Colon (tissue), 2 donors: ENCODE measurements around the gene CAPZB.

Source experiments
- FAIRE-seq: peaks from 2 replicates; lab custom pipeline; 2012; peaks lifted over from hg19 to GRCh38; lab: Jason Lieb, UNC
- donor health status: control.
- donor health status: control.

Gene CAPZB

DNA sequence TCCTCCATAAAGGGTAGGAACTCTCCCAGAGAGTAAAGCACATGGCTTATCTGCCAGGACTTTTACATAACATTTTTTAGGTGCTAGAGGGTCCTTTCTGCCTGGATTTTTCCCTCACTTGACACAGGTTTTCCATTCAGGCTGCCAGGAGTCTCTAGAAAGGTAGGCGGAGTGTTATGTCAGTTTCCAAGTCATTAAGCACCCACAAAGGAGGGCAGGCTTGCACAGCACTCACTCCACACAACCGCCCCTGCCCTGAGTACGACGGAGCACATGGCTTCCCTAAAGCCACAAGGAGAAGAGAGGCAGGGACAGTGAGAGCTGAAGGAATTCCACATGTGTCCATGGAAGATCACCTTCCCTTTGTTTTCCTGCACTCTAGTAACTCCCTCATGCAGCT lies 55.7 kb downstream of the CAPZB start:
- FAIRE-seq, result no peak

DNA sequence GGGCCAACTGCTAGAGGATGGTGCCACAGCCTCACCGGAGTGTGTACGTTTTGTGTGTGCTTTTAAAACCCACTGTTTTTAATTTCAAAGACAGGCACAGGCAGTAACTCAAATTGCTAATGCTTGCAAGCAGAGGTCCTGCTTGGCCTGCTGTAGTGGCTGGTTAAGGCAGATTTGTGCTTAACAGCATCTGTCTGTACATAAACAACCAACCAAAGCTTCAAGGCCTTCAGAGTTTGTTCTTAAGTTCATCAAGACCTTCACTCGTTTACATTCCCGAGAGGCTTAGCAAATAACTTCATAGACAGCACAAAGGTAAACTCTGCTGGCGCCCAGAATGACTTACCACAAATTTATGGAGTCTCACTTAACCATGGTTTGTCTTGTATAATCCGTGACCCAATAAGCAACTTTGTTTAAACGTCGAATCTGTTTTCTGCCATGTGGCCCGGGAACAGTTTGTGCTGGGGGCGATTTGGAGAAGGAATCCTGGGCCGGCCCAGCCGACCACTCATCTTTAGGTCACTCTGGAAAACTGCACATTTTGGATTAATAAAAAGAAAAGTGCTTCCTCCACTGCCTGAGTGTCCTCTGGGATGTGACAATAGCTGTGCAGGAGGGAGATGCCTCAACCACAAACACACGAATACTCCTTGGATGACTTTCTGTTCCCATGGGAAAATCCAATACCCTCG lies 58.1 kb downstream of the CAPZB start:
- FAIRE-seq, result no peak

GRCh38 chr1:19426294-19427086 lies 58.8 kb downstream of the CAPZB start:
- no peak for FAIRE-seq

- FAIRE-seq, result no peak
Measured at GRCh38 chr1:19425646-19426239, 59.6 kb downstream of the CAPZB start.

DNA sequence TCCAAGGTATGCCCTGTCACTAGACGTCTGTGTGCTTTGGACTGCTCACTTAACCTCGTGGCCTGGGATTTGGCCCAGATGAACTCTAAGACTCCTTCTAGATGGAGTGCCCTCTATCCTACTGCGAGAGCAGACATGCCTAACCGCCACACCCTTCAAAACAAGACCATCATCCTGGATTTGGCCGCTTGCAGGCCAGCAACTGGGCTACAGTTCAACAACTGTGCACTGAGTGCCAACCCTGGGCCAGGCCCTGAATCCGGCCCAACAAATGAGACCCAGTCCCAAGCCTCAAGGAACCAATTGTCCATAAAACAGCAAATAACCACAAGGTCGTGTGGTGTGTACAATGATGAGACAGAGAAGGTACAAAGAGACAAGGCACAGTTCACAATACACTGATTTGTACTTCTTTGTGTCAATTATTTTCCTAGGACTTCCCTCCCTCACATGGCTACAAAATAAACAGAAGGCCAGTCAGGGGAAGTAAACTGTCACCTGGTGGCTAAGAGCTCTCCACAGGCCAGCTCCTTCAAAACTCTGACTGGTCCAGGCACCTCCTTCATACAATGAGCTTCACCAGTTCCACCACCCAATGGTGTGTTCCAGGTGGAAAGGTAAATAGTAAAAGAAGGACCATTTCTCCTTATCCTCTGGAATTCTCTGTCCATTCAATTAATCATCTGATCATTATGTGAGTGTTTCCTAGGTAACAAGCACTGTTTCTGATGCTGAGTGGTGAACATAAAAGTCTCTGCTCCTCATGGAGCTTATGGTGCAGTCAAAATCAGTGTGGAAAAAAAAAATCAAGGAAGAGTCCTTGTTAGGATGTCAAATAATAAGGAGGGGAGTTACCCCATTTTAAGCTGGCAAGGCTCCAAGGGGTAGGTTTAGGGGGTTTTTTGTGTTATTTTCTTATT lies 60.4 kb downstream of the CAPZB start:
- no peak for FAIRE-seq

DNA sequence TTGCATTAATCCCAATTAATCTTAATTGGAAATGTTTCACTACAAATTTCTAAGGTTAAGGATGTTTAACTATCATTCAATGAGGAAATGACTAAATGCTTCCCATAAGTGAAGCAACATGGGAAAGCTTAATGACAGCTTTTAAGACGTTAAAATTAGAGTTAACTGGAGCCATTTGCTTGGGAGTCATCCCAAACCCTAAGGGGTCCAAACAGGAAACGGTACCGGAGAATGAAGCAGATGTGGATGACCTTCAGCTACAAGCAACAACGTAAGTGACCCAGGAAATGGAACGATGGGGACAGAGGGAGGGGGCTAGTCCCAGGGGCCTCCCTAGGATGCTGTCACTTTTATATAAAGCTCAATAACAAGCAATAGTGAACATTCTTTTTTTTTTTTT lies 62.2 kb downstream of the CAPZB start:
- FAIRE-seq, result no peak

- no peak for FAIRE-seq
Measured at GRCh38 chr1:19421365-19421764, 64.0 kb downstream of the CAPZB start.

GRCh38 chr1:19420606-19421005 lies 64.7 kb downstream of the CAPZB start:
- no peak for FAIRE-seq

DNA sequence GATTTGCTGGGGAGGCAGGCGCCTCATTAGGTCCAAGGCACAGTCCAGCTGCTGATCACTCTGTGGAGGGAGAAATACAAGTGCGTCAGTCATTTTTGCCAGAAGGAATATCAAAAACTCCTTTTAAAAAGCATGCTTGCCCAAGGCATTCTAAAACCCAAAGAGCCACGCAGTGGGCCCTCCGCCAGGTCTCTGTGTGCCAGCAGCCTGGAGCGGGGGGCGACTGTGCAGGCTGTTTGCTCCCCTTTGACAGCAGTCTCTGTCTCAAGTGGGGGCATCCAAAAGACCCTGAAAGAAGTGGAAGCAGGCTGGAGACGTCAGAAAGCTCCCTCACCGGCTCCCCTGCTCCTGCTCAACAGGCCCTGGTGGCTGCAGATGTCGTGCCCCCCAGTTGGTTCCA lies 65.6 kb downstream of the CAPZB start:
- FAIRE-seq, result no peak

GRCh38 chr1:19418503-19418971 lies 66.8 kb downstream of the CAPZB start:
- FAIRE-seq, result no peak

DNA sequence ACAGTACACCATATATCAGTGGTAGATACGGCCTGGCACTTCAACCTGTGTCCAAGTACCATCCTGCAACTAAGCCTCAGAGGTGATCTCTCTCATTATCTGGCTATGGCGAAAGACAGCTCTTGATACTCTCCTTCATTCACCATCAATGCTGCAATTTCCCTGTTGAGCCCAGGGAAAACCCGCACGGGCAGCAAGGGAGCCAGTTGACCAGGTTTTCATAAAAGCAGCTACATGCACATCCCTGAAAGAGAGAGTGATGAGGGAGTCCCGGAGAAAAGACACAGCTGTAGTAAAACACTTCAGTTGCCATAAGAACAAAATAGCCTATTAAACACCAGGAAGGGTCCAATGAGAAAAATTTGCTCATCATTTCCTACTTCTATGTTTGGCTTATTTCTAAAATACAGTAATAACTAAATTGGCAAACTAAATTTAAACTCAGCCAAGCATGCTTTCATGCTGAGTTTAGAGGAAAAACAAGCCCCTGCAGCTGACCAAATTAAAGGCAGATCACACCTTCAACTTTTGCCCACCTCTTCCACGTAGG lies 68.3 kb downstream of the CAPZB start:
- FAIRE-seq, result no peak

DNA sequence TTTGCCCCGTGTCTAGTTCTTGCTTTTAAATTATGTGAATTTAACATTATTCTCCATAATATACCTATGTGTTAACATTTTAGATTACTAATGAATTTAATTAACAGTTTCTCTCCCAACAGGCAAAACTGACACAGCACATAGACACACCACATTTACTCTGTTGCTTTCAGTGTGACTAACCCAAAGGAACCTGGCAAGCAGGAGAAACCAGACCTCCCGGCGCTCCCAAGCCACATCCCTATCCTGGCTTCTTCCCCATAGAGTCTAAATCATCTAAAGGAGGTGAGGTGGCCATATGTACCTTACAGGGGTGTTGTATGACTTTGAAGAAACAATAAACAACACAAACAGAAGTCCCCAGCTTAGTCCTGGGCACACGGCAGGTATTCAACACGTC lies 69.2 kb downstream of the CAPZB start:
- no peak for FAIRE-seq

- FAIRE-seq, result no peak
Measured at GRCh38 chr1:19414515-19415121, 70.7 kb downstream of the CAPZB start.

DNA sequence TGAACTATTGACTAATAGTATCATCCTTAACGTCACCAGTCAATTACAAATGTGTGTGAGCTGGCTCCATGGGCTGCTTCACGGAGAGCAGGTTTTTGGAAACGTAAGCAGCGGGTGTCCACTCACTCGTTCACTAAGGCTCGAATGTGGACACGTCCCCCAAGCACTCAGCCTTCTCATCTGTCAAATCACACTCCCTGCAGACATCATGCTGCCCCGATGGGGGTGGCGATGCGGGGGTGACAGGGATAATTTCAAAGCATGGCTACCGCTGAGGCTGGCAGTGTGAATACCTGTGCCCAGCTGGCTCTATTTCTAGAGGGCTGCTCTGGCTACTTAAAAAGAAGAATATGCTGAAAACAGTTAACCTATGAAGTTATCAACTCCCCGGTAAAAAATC lies 71.3 kb downstream of the CAPZB start:
- no peak for FAIRE-seq

DNA sequence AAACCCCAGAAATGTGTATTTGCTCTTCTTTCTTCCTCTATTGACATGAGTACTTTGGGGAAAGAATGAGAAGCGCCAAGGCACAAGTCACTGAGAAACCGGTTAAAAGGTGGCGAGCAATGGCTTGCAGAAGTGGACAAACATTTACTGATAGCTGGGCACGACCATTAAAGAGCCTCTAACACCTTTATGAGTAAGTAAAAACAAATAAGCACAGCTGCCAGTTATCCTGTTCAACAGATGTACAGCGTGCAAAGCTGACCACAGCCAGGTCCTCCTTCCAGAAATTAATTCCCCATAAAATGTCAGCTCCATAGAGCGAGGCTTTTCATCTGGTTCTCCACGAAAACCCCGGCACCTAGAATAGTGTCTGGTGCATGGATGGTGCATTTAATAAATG lies 72.7 kb downstream of the CAPZB start:
- FAIRE-seq, result no peak

GRCh38 chr1:19411612-19412011 lies 73.7 kb downstream of the CAPZB start:
- no peak for FAIRE-seq

DNA sequence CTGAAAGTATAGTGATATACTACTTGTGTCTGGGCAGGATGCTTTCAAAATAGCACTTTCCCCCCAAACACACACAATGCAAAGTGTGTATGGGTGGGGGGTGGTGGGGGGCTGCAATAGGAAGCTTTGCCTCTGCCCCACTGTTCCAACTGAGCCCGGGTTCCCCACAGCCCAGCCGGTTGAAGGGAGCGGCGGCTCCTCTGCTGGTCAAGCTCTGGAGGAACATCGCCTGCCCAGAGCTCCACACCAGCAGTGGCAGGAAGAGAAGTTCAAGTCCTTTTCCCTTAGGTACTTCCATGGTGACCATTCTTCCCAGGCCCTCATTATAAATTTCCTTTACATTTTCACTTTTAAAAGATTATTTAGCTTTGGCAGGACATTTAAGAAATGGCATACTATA lies 74.9 kb downstream of the CAPZB start:
- FAIRE-seq, result no peak

GRCh38 chr1:19409477-19410341 lies 75.6 kb downstream of the CAPZB start:
- FAIRE-seq, result no peak

DNA sequence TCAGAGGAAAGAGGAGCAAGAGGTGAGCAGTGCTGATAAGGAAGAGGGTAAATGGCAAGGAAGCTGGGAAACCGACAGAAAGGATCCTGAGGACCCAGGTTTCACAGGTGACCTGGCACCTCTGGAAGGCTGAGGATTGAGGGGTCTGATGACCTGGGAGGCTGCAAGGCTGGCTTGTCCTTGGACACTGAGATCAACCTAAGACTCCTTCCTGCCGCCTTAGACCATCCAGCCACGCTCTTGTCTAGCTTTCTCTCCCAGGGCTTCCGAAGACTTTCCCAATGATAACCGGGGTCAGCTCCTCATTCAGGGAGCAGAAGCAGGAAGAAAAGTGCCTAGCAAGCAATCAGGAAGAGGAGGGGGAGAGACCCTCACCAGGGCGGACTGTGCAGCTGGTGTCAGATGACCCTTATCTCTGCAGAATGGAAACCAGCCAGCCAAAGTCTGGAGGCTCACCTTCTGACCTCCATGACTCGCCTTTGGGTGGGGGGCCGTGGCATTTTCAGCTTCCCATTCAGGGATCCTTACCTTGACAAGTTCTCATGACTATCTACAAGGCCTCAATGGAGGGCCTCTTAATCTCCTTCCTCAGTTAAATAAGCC lies 77.7 kb downstream of the CAPZB start:
- no peak for FAIRE-seq

- FAIRE-seq, result no peak
Measured at GRCh38 chr1:19406680-19407079, 78.7 kb downstream of the CAPZB start.
